GM18498 (cell line): ENCODE data around the gene BAK1.

Experiments used
- ATAC-seq: cut with Tn5 transposase; IDR thresholded peaks from one replicate; pipeline ENCODE4 v1.9.1; 2021; ENCODE audit warnings: mild to moderate bottlenecking, moderate library complexity; ENCODE audit not compliant: unreplicated experiment

BAK1 gene

DNA sequence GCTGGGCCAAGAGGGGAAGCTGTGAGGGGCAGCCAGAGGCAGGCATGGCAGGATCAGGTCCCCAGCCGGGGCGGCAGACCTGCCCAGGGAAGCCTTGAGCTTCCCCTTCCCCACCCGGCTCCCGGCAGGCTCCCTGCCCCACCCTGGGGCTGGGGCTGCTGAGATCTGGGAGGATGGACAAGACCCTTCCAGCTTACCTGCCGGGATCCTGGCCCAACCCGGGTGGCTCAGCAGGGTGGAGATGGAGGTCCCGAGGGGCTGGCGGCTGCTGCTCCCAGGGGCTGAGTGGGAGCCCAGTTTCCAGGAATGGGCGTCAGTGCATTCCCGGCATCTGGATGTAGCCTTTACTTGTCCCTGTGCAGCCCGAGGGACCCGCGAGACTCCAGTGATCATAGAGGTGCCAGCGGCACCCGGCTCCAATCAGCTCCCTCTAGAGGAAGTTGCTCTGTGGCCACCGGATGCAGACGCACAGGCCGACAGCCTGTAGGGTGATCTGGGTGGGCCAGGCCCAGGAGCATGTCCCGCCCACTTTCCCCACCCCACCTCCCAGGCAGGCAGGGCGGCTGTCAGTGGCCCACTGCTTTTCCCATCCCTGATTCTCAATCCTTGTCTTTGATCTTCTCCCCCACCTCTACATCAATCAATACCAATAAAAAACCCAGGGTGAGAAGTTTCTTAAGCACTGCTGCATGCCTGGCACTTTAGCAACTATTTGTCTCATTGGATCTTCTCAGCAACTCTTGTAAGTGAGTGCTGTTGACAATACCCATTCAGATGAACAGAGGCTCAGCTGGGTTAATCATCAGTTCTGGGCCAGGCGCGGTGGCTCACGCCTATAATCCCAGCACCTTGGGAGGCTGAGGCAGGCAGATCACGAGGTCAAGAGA is at the start of gene BAK1:
Gene BAK1 (minus strand): TSS at position 449 of the 887 bp plus-strand sequence. CDS start 2,672 bp downstream, outside the sequence.
- ATAC-seq = peak; percentile 90

- ATAC-seq = no peak
These were observed 48.4 kb upstream of the BAK1 start for GRCh38 chr6:33628401-33628964.

DNA sequence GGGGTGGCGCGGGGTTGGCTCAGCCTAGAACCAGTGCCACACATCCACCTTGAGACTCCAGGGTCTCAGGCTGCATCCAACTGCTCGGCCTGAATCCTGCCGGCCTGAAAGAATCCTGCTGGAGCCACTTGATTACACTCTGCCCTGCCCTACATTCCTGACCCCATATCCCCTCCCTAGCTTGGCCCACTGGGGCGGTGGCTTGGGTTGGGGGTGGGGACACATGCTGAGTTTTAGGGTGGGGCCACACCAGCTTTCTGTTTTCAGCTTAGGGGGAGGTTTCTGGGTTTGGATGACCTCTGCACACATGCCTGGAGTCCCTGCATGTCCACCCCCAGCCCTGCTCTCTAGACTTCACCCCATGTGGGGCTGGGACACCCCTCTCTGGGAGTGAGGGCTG is 47.8 kb upstream of the BAK1 start:
- no peak for ATAC-seq

DNA sequence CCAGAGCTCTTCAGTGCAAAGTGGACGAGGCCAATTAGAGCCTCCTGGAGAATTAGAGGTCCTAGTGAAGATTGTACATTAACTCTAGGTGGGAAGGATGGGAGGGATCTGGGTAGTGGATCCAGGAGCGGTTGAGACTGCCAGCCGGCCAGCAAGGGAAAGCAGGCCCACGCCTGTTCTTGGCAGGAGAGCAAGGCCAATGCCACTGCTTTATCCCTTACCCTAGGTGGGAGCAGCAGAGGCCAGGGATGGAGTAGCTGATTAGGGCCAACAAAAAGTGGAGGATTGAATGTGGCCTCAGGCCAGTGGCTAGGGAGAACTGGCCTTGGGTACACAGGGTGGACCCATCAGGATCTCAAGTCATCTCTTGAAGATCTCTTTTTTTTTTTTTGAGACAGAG is 44.8 kb upstream of the BAK1 start:
- no peak for ATAC-seq

GRCh38 chr6:33623895-33624381 is 43.9 kb upstream of the BAK1 start:
- ATAC-seq = no peak

- ATAC-seq = no peak
These were observed 42.7 kb upstream of the BAK1 start for GRCh38 chr6:33622456-33623431.

GRCh38 chr6:33621711-33622388 is 41.8 kb upstream of the BAK1 start:
- peak; percentile 24 for ATAC-seq

DNA sequence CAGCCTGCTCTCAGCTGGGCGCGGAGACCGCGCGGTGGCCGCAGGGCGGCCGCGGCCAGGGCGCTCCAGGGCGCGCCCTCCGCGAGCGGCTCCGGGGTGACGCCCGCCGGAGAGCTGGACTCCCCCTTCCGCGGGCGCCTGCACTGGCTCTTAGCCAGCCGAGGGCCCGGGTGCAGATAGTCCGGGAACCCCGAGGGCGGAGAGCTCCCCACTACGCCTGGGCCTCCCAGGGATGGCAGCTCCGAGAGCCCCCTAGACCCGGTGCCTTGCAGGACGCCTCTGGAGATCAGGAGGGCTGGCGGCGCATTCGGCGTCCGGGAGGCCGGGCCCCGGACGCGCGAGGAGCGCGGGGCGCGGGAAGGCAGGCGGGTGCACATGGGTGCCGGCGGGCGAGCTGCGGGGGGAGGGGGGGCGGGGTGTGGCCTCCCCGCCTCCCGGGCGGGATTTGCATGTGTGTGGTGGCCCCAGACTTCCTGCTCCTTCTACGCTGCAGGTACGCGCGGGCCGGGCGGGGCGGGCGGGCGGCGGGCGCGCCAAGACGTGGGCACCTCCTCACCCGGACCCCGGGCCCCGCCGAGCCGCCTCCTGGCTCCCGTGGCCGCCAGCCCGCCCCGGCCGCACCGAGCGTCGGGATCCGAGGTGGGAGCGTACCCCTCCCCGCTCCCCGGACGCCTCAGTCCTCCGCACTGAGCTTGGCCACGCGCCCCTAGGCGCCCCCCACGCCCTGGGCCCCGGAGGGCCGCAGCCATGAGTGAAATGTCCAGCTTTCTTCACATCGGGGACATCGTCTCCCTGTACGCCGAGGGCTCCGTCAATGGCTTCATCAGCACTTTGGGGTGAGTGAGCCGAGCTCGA is 41.0 kb upstream of the BAK1 start, which contains the start of gene ITPR3:
Gene ITPR3 (plus strand): TSS at position 467 of the 855 bp plus-strand sequence. CDS start 281 bp downstream, at position 748.
- ATAC-seq = peak; percentile 77

GRCh38 chr6:33620158-33620855 is 40.2 kb upstream of the BAK1 start:
- no peak for ATAC-seq

GRCh38 chr6:33619166-33619840 is 39.2 kb upstream of the BAK1 start:
- ATAC-seq = no peak

GRCh38 chr6:33616913-33617312 is 36.8 kb upstream of the BAK1 start:
- no peak for ATAC-seq

DNA sequence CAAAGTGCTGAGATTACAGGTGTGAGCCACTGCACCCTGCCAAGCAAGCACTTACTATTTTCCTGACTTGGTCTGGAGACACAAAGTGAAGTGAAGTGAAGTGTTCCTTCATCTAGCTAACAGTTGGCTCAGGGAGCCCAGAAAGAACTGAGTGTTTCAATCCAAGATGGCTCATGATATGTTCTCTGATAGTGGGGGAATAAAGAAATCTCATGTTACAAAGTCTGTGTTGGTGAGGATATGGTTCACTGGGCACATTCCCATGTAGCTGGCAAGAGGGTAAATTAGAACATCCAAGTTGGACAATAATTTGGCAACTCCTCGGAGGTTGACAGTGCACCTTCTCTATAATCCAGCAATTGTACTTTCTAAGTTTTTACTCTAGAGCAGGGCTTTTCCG is 36.0 kb upstream of the BAK1 start:
- no peak for ATAC-seq

DNA sequence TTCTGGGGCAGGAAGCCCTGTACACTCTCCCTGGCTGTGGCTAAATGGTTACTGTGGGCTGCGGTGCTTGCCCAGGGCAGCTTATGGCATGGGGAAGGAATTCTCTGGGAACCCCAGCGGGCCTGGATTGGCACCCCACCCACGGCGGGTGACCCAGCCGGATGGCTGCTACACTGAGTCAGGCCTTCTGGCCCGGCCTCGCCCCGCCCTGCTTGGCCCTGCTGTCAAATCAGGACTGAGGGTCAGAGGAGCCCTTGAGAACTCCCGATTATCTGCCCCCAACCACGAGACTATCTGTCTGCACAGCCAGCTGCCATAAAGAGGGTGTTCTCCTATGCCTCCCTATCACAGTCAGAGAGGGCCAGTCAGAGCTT is 33.7 kb upstream of the BAK1 start:
- ATAC-seq = no peak

GRCh38 chr6:33613146-33613794 is 33.2 kb upstream of the BAK1 start:
- ATAC-seq = no peak

DNA sequence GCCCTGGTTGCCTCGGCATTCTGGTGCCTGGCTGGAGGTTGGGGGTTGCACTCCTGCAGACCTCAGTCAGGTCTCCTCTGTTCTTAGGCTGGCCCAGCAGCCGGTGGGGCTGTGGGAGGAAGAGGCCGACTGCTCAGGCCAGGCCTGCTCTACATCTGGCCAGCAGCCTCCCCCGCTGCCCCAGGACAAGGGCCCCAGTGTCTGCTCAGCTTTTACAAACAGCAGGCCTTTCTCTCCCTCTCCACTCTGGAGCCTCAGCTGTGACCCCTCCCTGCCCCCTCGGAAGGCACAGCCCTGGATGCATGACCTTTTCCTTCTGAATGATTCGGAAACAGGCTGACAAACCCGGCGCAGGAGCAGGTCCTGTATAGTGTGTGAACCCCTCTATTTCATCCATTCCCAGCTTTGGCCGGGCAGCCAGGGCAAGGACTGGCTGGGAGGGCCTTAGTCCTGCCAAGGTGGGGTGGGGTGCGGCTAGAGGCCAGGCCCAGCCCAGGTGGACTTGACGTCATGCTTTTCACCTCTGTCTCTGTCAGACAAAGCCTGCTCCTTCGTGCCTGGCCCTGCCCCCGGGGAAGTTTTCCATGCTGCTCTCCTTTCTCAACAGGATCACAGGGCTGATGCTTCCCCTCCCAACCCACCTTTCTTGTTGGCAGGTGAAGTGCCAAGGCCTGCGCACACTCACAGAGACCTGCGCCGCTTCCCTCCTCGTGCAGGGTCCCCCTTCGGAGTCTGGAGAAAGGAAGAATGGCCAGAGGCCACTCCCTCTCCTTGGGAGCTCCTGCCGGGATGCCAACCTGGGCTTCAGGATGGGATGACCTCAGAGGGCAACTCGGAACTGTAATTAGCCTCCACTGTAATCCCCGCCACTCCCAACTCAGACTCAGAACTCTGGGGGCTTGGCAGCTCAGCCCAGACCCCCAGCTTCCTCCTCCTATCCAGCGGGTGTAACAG is 31.0 kb upstream of the BAK1 start:
- no peak for ATAC-seq

- no peak for ATAC-seq
These were observed 30.0 kb upstream of the BAK1 start for GRCh38 chr6:33610067-33610466.

- ATAC-seq = no peak
These were observed 29.5 kb upstream of the BAK1 start for GRCh38 chr6:33609528-33609927.
